Lung (tissue), 12 donors: Measurements from ENCODE around the gene CNTNAP2. TPM values are rescaled to one million over a fixed set of nuclear protein-coding genes. Genes with fewer than 3 reads are reported as not detected.

Source experiments
- ATAC-seq: fragments of 200-7000 bp; cut with Tn5 transposase; one replicate; pipeline ENCODE4 v1.9.1; 2020; ENCODE audit warnings: moderate number of reproducible peaks; ENCODE audit not compliant: insufficient read depth, low FRiP score
- DNase-seq, 3 donors: peaks; one replicate each; pipeline ENCODE4 v3.0.0-alpha.2; 2013 to 2017
- H3K27ac ChIP-seq, 2 donors: one replicate each; pipeline ENCODE4 v1.5.1; 2013; ENCODE audit warnings: mild to moderate bottlenecking in 2 of 2, moderate library complexity in 2 of 2, control low read depth in 1 of 2, inconsistent platforms in 1 of 2, low read depth in 1 of 2, low read length in 1 of 2
- H3K27me3 ChIP-seq, 3 donors: one replicate each; pipeline ENCODE4 v1.5.1; 2013; ENCODE audit warnings: low read length in 2 of 3; ENCODE audit not compliant: control insufficient read depth in 3 of 3, insufficient read depth in 3 of 3
- H3K36me3 ChIP-seq, 4 donors: one replicate each; pipeline ENCODE4 v1.5.1; 2013; ENCODE audit warnings: low read length in 4 of 4, mild to moderate bottlenecking in 1 of 4, moderate library complexity in 1 of 4; ENCODE audit not compliant: control insufficient read depth in 4 of 4, insufficient read depth in 4 of 4
- H3K4me1 ChIP-seq, 5 donors: one replicate each; pipeline ENCODE4 v1.5.1; 2013; ENCODE audit warnings: low read length in 5 of 5, mild to moderate bottlenecking in 2 of 5, moderate library complexity in 1 of 5; ENCODE audit not compliant: control insufficient read depth in 5 of 5, insufficient read depth in 5 of 5
- H3K4me3 ChIP-seq: one replicate; pipeline ENCODE4 v1.5.1; 2013; ENCODE audit warnings: mild to moderate bottlenecking, control low read depth, moderate library complexity
- H3K9ac ChIP-seq, 2 donors: one replicate each; pipeline ENCODE4 v1.5.1; 2013; ENCODE audit warnings: low read length in 2 of 2, control low read depth in 1 of 2; ENCODE audit not compliant: insufficient read depth in 1 of 2
- H3K9me3 ChIP-seq, 4 donors: one replicate each; pipeline ENCODE4 v1.5.1; 2013; ENCODE audit warnings: low read length in 3 of 4, mild to moderate bottlenecking in 1 of 4, moderate library complexity in 1 of 4; ENCODE audit not compliant: control insufficient read depth in 4 of 4, insufficient read depth in 3 of 4
- CTCF ChIP-seq: IDR thresholded peaks from 2 replicates; pipeline ENCODE4 v1.5.1; 2012; ENCODE audit warnings: mild to moderate bottlenecking; ENCODE audit errors: control extremely low read depth, extremely low read depth
- WGBS, 2 donors: extraction: QIAGEN DNeasy Blood & Tissue Kit; methylation state at CpG; one replicate each; pipeline ENCODE4 v1.1.7; 2013; 5-methylcytosine and 5-hydroxymethylcytosine counted together
- polyA plus RNA-seq, 2 donors: library from polyadenylated mRNA; stranded (reverse); fragments of 200-250 nt; gene quantifications; one replicate each; pipeline ENCODE4 v1.2.1, GENCODE V29; 2013
- total RNA-seq, 2 donors: library from RNA; depleted of rRNA in 1 of 2; stranded (reverse); fragments of >200 nt in 1 of 2; gene quantifications; one replicate each; pipeline ENCODE4 v1.2.1, GENCODE V29; 2014 to 2021
- donor health status: control.
- donor health status: control.
- donor health status: Bipolar disorder and iron deficiency.
- donor health status: healthy.
- donor health status: DM: yes; HTN: yes; CAD: no.

Gene CNTNAP2
- total and polyA plus RNA-seq, 4 donors = 0.18 to 45.3 (median 0.52) TPM

GRCh38 chr7:147078312-147078711, 961.7 kb downstream of the CNTNAP2 start:
- no peaks in the 10 kb centered on the region for H3K4me1 ChIP-seq
- H3K27me3 ChIP-seq = no peaks in the 10 kb centered on the region
- no peaks in the 10 kb centered on the region for H3K9me3 ChIP-seq
- H3K27ac ChIP-seq = no peak overlapping the region
- TF ChIP-seq CTCF = no peak
- ATAC-seq (no peak), DNase-seq (no peak)
- WGBS, 2 donors = 64 to 77% methylated on average over 3 of the region's 3 CpGs
- H3K36me3 ChIP-seq = no peaks in the 10 kb centered on the region
- H3K9ac ChIP-seq = no peak overlapping the region
- H3K4me3 ChIP-seq = no peak overlapping the region

- H3K36me3 ChIP-seq = no peaks in the 10 kb centered on the region
- DNase-seq (no peak), ATAC-seq (no peak)
- 88 to 92% methylated on average over 5 of the region's 5 CpGs for WGBS, 2 donors
- H3K4me1 ChIP-seq = no peaks in the 10 kb centered on the region
- H3K27ac ChIP-seq = no peak overlapping the region
- H3K4me3 ChIP-seq = no peak overlapping the region
- H3K9ac ChIP-seq = no peak overlapping the region
- no peaks in the 10 kb centered on the region for H3K9me3 ChIP-seq
- no peak for TF ChIP-seq CTCF
- no peaks in the 10 kb centered on the region for H3K27me3 ChIP-seq
Measured at GRCh38 chr7:147079083-147079482, 962.5 kb downstream of the CNTNAP2 start.

GRCh38 chr7:147079921-147080420, 963.4 kb downstream of the CNTNAP2 start:
- H3K9me3 ChIP-seq = no peaks in the 10 kb centered on the region
- H3K4me3 ChIP-seq = no peak overlapping the region
- TF ChIP-seq CTCF = no peak
- WGBS, 2 donors = 82 to 85% methylated on average over 2 of the region's 2 CpGs
- H3K27me3 ChIP-seq = no peaks in the 10 kb centered on the region
- no peak overlapping the region for H3K9ac ChIP-seq
- no peaks in the 10 kb centered on the region for H3K36me3 ChIP-seq
- no peak for ATAC-seq
- H3K4me1 ChIP-seq = no peaks in the 10 kb centered on the region
- no peak for DNase-seq
- no peak overlapping the region for H3K27ac ChIP-seq

GRCh38 chr7:147081117-147081516, 964.5 kb downstream of the CNTNAP2 start:
- no peak for ATAC-seq

More at GRCh38 chr7:147081117-147081516, 964.5 kb downstream of the CNTNAP2 start:
- no peak overlapping the region for H3K27ac ChIP-seq
- no peaks in the 10 kb centered on the region for H3K9me3 ChIP-seq
- H3K4me3 ChIP-seq = no peak overlapping the region
- H3K27me3 ChIP-seq = no peaks in the 10 kb centered on the region
- no peaks in the 10 kb centered on the region for H3K36me3 ChIP-seq
- no peak for TF ChIP-seq CTCF
- no peaks in the 10 kb centered on the region for H3K4me1 ChIP-seq
- WGBS, 2 donors = 90 to 92% methylated on average over 7 of the region's 7 CpGs
- DNase-seq = no peak
- no peak overlapping the region for H3K9ac ChIP-seq
